K562 (cell line): ENCODE results near the gene OCEL1. TPM values are rescaled to one million over a fixed set of nuclear protein-coding genes. Genes with fewer than 3 reads are reported as not detected.
A peak's percentile ranks its signal among the peaks of the same experiment; 100 is the strongest.

Source experiments
- ATF7 ChIP-seq: fragments of 450-650 bp; IDR thresholded peaks from 2 replicates; pipeline ENCODE4 v1.7.1; 2014; ENCODE audit warnings: mild to moderate bottlenecking, moderate library complexity
- BMI1 ChIP-seq: fragments of 150-350 bp; IDR thresholded peaks from 2 replicates; pipeline ENCODE4 v1.6.1; 2014; ENCODE audit warnings: low read length
- BRD4 ChIP-seq: fragments of 200-600 bp; sonication (generic); IDR thresholded peaks from 2 replicates; pipeline ENCODE4 v1.6.1; 2017; ENCODE audit warnings: inconsistent platforms
- CTBP1 ChIP-seq: fragments of 450-650 bp; IDR thresholded peaks from 2 replicates; pipeline ENCODE4 v1.6.1; 2016; ENCODE audit warnings: borderline replicate concordance
- HEY1 ChIP-seq: fragments of 250-450 bp; sonication (Bioruptor Pico); IDR thresholded peaks from 2 replicates; pipeline ENCODE4 v1.5.0; 2020; ENCODE audit warnings: mild to moderate bottlenecking, moderate library complexity, borderline replicate concordance
- JUN ChIP-seq, 2 experiments: sonication (generic) in 1 of 2; formaldehyde crosslinking in 1 of 2; IDR thresholded peaks; 2 replicates each; pipeline versions ENCODE4 v1.6.1 to v1.8.0; 2012 to 2022; ENCODE audit warnings: borderline replicate concordance in 2 of 2, mild to moderate bottlenecking in 2 of 2, improper control_type of control experiment in 1 of 2, low read depth in 1 of 2, low read length in 1 of 2, missing genetic modification reagents in 1 of 2
- KDM2B ChIP-seq: fragments of 250-450 bp; sonication (Bioruptor Pico); IDR thresholded peaks from 2 replicates; pipeline ENCODE4 v1.8.0; 2021; ENCODE audit warnings: mild to moderate bottlenecking, moderate library complexity
- MEF2D ChIP-seq: conservative IDR thresholded peaks from 2 replicates; pipeline ENCODE4 v1.6.1; 2016; ENCODE audit warnings: low read depth, missing genetic modification characterization, missing compliant biosample characterization
- MTA2 ChIP-seq: fragments of 450-650 bp; IDR thresholded peaks from 2 replicates; pipeline ENCODE4 v1.6.1; 2016; ENCODE audit warnings: low read depth
- NCOA2 ChIP-seq, 2 experiments: fragments of 450-650 bp; IDR thresholded peaks; 2 replicates each; pipeline ENCODE4 v1.6.1; 2018; ENCODE audit warnings: mild to moderate bottlenecking in 2 of 2, moderate library complexity in 1 of 2; ENCODE audit not compliant: partially characterized antibody in 2 of 2
- NRF1 ChIP-seq, 2 experiments: fragments of 450-650 bp; IDR thresholded peaks in 1 of 2; conservative IDR thresholded peaks in 1 of 2; 2 replicates each; pipeline ENCODE4 v1.6.1; 2014; ENCODE audit warnings: mild to moderate bottlenecking in 2 of 2
- PCBP1 ChIP-seq: fragments of 200-400 bp; formaldehyde crosslinking; IDR thresholded peaks from 2 replicates; pipeline ENCODE4 v1.6.1; 2018; ENCODE audit warnings: mild to moderate bottlenecking, low read depth, low read length; ENCODE audit not compliant: poor library complexity, severe bottlenecking
- POLR3A ChIP-seq: IDR thresholded peaks from 2 replicates; pipeline ENCODE4 v1.6.1; 2011; ENCODE audit warnings: borderline replicate concordance, mild to moderate bottlenecking, moderate library complexity; ENCODE audit not compliant: insufficient read length, insufficient read depth; ENCODE audit errors: extremely low read depth
- RNF219 ChIP-seq: fragments of 250-450 bp; sonication (Bioruptor Pico); IDR thresholded peaks from 2 replicates; pipeline ENCODE4 v1.5.0; 2022; ENCODE audit warnings: mild to moderate bottlenecking
- SMARCB1 ChIP-seq: IDR thresholded peaks from 2 replicates; pipeline ENCODE4 v1.6.1; 2011; ENCODE audit warnings: improper control_type of control experiment, low read depth; ENCODE audit not compliant: insufficient read length
- TEAD4 ChIP-seq, 2 experiments: sonication (generic) in 1 of 2; formaldehyde crosslinking in 1 of 2; IDR thresholded peaks; 2 replicates each; pipeline versions ENCODE4 v1.6.1 to v1.8.0; 2012 to 2022; ENCODE audit warnings: borderline replicate concordance in 1 of 2, inconsistent platforms in 1 of 2, low read length in 1 of 2, mild to moderate bottlenecking in 1 of 2, missing genetic modification reagents in 1 of 2
- TSC22D4 ChIP-seq: fragments of 450-650 bp; IDR thresholded peaks from 2 replicates; pipeline ENCODE4 v1.6.1; 2016; ENCODE audit warnings: missing genetic modification characterization, missing biosample characterization, control low read depth
- XRCC5 ChIP-seq: fragments of 200-400 bp; formaldehyde crosslinking; IDR thresholded peaks from 2 replicates; pipeline ENCODE4 v1.6.1; 2017; ENCODE audit warnings: low read depth, mild to moderate bottlenecking, low read length
- ZBTB17 ChIP-seq: fragments of 450-650 bp; formaldehyde crosslinking; IDR thresholded peaks from 2 replicates; pipeline ENCODE4 v1.4.0; 2020; ENCODE audit warnings: mild to moderate bottlenecking
- ZFP36 ChIP-seq: fragments of 150-350 bp; IDR thresholded peaks from 2 replicates; pipeline ENCODE4 v1.6.1; 2018; ENCODE audit warnings: low read length, low read depth; ENCODE audit not compliant: partially characterized antibody
- ZKSCAN8 ChIP-seq: fragments of 200-800 bp; sonication (Bioruptor generic); IDR thresholded peaks from 2 replicates; pipeline ENCODE4 v1.6.1; 2016; ENCODE audit warnings: missing genetic modification characterization, missing compliant biosample characterization
- ZNF175 ChIP-seq: fragments of 200-800 bp; sonication (Bioruptor generic); IDR thresholded peaks from 2 replicates; pipeline ENCODE4 v1.6.1; 2016; ENCODE audit warnings: low read depth, mild to moderate bottlenecking, missing genetic modification characterization, missing compliant biosample characterization
- ZNF212 ChIP-seq: fragments of 450-650 bp; formaldehyde crosslinking; IDR thresholded peaks from 2 replicates; pipeline ENCODE4 v1.4.0; 2020; ENCODE audit warnings: mild to moderate bottlenecking
- ZNF445 ChIP-seq: fragments of 250-450 bp; sonication (Bioruptor Pico); IDR thresholded peaks from 2 replicates; pipeline ENCODE4 v1.4.0; 2020; ENCODE audit warnings: low read depth, mild to moderate bottlenecking, moderate library complexity
- ZNF695 ChIP-seq: fragments of 450-650 bp; formaldehyde crosslinking; IDR thresholded peaks from 2 replicates; pipeline ENCODE4 v1.4.0; 2020; ENCODE audit warnings: mild to moderate bottlenecking, moderate library complexity
- ZNF717 ChIP-seq: fragments of 250-450 bp; sonication (Bioruptor Pico); IDR thresholded peaks from 2 replicates; pipeline ENCODE4 v1.5.0; 2021
- polyA plus RNA-seq, 8 experiments: library from polyadenylated mRNA; depleted of rRNA in 4 of 8; stranded (reverse) in 5 of 8; unstranded in 3 of 8; fragments of >200 nt; fragmentation: Nextera tagmentation in 2 of 8; fragmentation: Illumina TruSeq in 1 of 8; extraction: Ambion mirVana in 2 of 8; extraction: Trizol in 1 of 8; gene quantifications; 2 replicates each; pipeline versions ENCODE4 v1.2.1 to v1.2.3, GENCODE V29; 2011 to 2014; ENCODE audit warnings: inconsistent platforms in 1 of 8, missing spikeins in 1 of 8
- total RNA-seq, 7 experiments: library from RNA; depleted of rRNA in 6 of 7; stranded (reverse); fragments of >200 nt in 6 of 7; fragmentation: Illumina TruSeq in 2 of 7; extraction: Trizol in 2 of 7; gene quantifications; 2 replicates each; pipeline versions ENCODE4 v1.2.1 to v1.2.3, GENCODE V29; 2011 to 2021; ENCODE audit warnings: low replicate concordance in 1 of 7
- TF ChIP-seq, protein P1 (sequence below): sonication (generic); formaldehyde crosslinking; IDR thresholded peaks from 2 replicates; pipeline ENCODE4 v1.9.0; 2022; ENCODE audit warnings: mild to moderate bottlenecking, missing genetic modification reagents

The OCEL1 gene
- total and polyA plus RNA-seq, 9 of the 15 experiments (the other 6 are each of a cell fraction or from before 2014, with no cell fraction given): 8.0 to 38.0 (median 12.4) TPM

- TF ChIP-seq ZNF695 (CRISPR knock-in tag) (no peak), HEY1 (CRISPR knock-in tag) (no peak), MTA2 (no peak), XRCC5 (0 out of 2 replicates have a peak, but pooled peaks have one; percentile 33), PCBP1 (no peak), ZNF175 (no peak), NCOA2 (IDR thresholded peaks at IDR 0.05; ENCODE audit: partially characterized antibody in 2 of 2) (no peak), CTBP1 (peak; percentile 82), NRF1 (conservative IDR thresholded peaks at IDR 0.05 in 1 of 2, IDR thresholded peaks at IDR 0.05 in 1 of 2) (peak; percentile 95 to 96), RNF219 (CRISPR knock-in tag) (no peak), BMI1 (no peak), JUN (IDR thresholded peaks at IDR 0.05; ENCODE audit: borderline replicate concordance, low read depth, low read length) (peak; percentile 37; the same call in 1 of the 2 replicates), JUN (CRISPR knock-in tag; IDR thresholded peaks at IDR 0.05; ENCODE audit: borderline replicate concordance) (no peak; the same call in 1 of the 2 replicates), POLR3A (no peak), KDM2B (CRISPR knock-in tag) (0 out of 2 replicates have a peak, but pooled peaks have one; percentile 18), TSC22D4 (tag) (no peak), ZKSCAN8 (CRISPR knock-in tag) (no peak), ATF7 (peak; percentile 93), ZFP36 (no peak), SMARCB1 (no peak), MEF2D (no peak), BRD4 (no peak), ZNF717 (CRISPR knock-in tag) (no peak), ZNF445 (CRISPR knock-in tag) (no peak), TEAD4 (IDR thresholded peaks at IDR 0.05; ENCODE audit: low read length) (0 out of 2 replicates have a peak, but pooled peaks have one; percentile 2), TEAD4 (CRISPR knock-in tag; IDR thresholded peaks at IDR 0.05; ENCODE audit: borderline replicate concordance) (no peak), ZBTB17 (peak; percentile 73; the same call in 1 of the 2 replicates), ZNF212 (CRISPR knock-in tag) (no peak)
- TF ChIP-seq, protein P1, sequence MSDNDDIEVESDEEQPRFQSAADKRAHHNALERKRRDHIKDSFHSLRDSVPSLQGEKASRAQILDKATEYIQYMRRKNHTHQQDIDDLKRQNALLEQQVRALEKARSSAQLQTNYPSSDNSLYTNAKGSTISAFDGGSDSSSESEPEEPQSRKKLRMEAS (CRISPR knock-in tag): no peak; the same call in 1 of the 2 replicates
Observed at GRCh38 chr19:17226002-17226933, at the start of gene OCEL1 (continued).
